NCI-H345 treated with DMSO at 0.1 percent for 48 hours (cell line): ENCODE results near the gene PSMB1.
A peak's percentile ranks its signal among the peaks of the same experiment; 100 is the strongest.
"Not testable (repeated sequence)": the region's sequence is repeated elsewhere in the genome, so short reads cannot be mapped to it uniquely, and the experiment has no call there.

Source experiments
- DNase-seq: peaks from one replicate; lab custom pipeline; 2025; ENCODE audit not compliant: unreplicated experiment; lab: John Stamatoyannopoulos, UW

Gene PSMB1

GRCh38 chr6:170504479-170504878 is 48.6 kb downstream of the PSMB1 start:
- no peak for DNase-seq

- no peak for DNase-seq
These were observed 49.7 kb downstream of the PSMB1 start for GRCh38 chr6:170503414-170503761.

GRCh38 chr6:170502733-170503413 is 50.2 kb downstream of the PSMB1 start:
- not testable (repeated sequence) for DNase-seq

- not testable (repeated sequence) for DNase-seq
These were observed 50.8 kb downstream of the PSMB1 start for GRCh38 chr6:170502268-170502667.

GRCh38 chr6:170500955-170501590 is 52.0 kb downstream of the PSMB1 start:
- DNase-seq: no peak

- peak; percentile 92 for DNase-seq
These were observed 55.2 kb downstream of the PSMB1 start for GRCh38 chr6:170497841-170498301.

- no peak for DNase-seq
These were observed 59.8 kb downstream of the PSMB1 start for GRCh38 chr6:170493354-170493753.

- no peak for DNase-seq
These were observed 62.8 kb downstream of the PSMB1 start for GRCh38 chr6:170490259-170490658.

GRCh38 chr6:170489836-170490235 is 63.3 kb downstream of the PSMB1 start:
- no peak for DNase-seq

GRCh38 chr6:170487707-170488329 is 65.3 kb downstream of the PSMB1 start:
- DNase-seq: no peak

GRCh38 chr6:170485159-170485558 is 67.9 kb downstream of the PSMB1 start:
- DNase-seq: peak; percentile 38
